Measurements from ENCODE around the gene KRTAP22-1. TPM values are rescaled to one million over a fixed set of nuclear protein-coding genes. Genes with fewer than 3 reads are reported as not detected.

KRTAP22-1 gene
- total RNA-seq, 1 donor from 2014 or later = not detected

DNA sequence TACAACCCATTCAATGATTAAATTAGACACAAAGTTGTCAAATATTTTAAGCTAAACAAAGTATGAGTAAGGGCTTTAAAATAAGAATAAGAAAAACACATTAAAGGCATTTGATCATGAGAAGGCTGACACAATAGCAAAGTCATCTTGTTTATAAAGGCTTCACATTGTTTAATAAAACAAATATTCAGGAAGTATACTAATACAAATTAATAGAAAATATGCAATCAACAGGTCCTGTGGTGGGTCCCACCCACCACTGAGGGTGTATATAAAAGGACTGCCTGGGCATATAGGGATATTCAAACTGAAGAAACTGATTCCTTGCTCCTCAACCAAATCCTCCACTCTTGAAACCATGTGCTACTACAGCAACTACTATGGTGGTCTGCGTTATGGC lies 34.0 kb downstream of the KRTAP22-1 start, which contains the start of gene KRTAP20-2:
Gene KRTAP20-2, plus strand, starts transcription at position 301 of the 400 bp plus-strand sequence. Its CDS starts 58 bp downstream, at position 359.
- Mint-ChIP-seq H3K4me3 (ENCODE audit: unreplicated experiment) (no peak within 1 kb of the TSS), H3K9me3 (ENCODE audit: unreplicated experiment) (no peaks in the 10 kb centered on the region), H3K27me3 (ENCODE audit: low read depth, unreplicated experiment) (no peaks in the 10 kb centered on the region), H3K27ac (ENCODE audit: unreplicated experiment) (no peak within 1 kb of the TSS), H3K36me3 (ENCODE audit: low read depth, unreplicated experiment) (no peaks in the 10 kb centered on the region), H3K4me1 (ENCODE audit: low read depth, unreplicated experiment) (no peaks in the 10 kb centered on the region)
- FAIRE-seq (no peak), DNase-seq (ENCODE audit: low read depth) (no peak)
- Histone ChIP-seq H3K9ac (ENCODE audit: low read length) (no peak within 1 kb of the TSS), H4K20me1 (ENCODE audit: insufficient read depth, low read length) (no peaks in the 10 kb centered on the region), H2AFZ (ENCODE audit: low read depth, low read length) (no peak within 1 kb of the TSS), H3K27me3 (ENCODE audit: insufficient read depth, low read length) (no peaks in the 10 kb centered on the region), H3K27ac (ENCODE audit: low read depth, low read length) (no peak within 1 kb of the TSS), H3K9me3 (ENCODE audit: insufficient read depth, low read depth, low read length) (peaks cover 4% of the 10 kb centered on the region), H3K36me3 (ENCODE audit: insufficient read depth, low read length) (no peaks in the 10 kb centered on the region), H3K4me3 (ENCODE audit: insufficient read depth, low read depth, low read length) (no peak within 1 kb of the TSS), H3K79me2 (ENCODE audit: insufficient read depth, low read length) (no peaks in the 10 kb centered on the region), H3K4me2 (ENCODE audit: low read length) (no peak within 1 kb of the TSS), H3K4me1 (ENCODE audit: insufficient read depth, low read length) (no peaks in the 10 kb centered on the region)
- TF ChIP-seq EZH2 (IDR thresholded peaks at IDR 0.05; ENCODE audit: insufficient read depth, low read length) (no peak), CTCF (IDR thresholded peaks at IDR 0.05; ENCODE audit: insufficient read depth, low read depth, low read length) (no peak)

- no peaks in the 10 kb centered on the region for H3K36me3 Mint-ChIP-seq (ENCODE audit: low read depth, unreplicated experiment)
- Histone ChIP-seq H2AFZ (ENCODE audit: low read depth, low read length) (no peak overlapping the region), H3K9me3 (ENCODE audit: insufficient read depth, low read depth, low read length) (no peaks in the 10 kb centered on the region), H3K27me3 (ENCODE audit: insufficient read depth, low read length) (no peaks in the 10 kb centered on the region), H3K4me1 (ENCODE audit: insufficient read depth, low read length) (no peaks in the 10 kb centered on the region), H3K27ac (ENCODE audit: low read depth, low read length) (no peak overlapping the region), H3K4me3 (ENCODE audit: insufficient read depth, low read depth, low read length) (no peak overlapping the region), H3K4me2 (ENCODE audit: low read length) (no peak overlapping the region), H3K9ac (ENCODE audit: low read length) (no peak overlapping the region), H4K20me1 (ENCODE audit: insufficient read depth, low read length) (no peaks in the 10 kb centered on the region), H3K79me2 (ENCODE audit: insufficient read depth, low read length) (no peaks in the 10 kb centered on the region), H3K36me3 (ENCODE audit: insufficient read depth, low read length) (no peaks in the 10 kb centered on the region)
- FAIRE-seq (no peak), DNase-seq (ENCODE audit: low read depth) (no peak)
- H3K9me3 Mint-ChIP-seq (ENCODE audit: unreplicated experiment) = no peaks in the 10 kb centered on the region
- TF ChIP-seq EZH2 (IDR thresholded peaks at IDR 0.05; ENCODE audit: insufficient read depth, low read length) (no peak), CTCF (IDR thresholded peaks at IDR 0.05; ENCODE audit: insufficient read depth, low read depth, low read length) (no peak)
- no peaks in the 10 kb centered on the region for H3K27me3 Mint-ChIP-seq (ENCODE audit: low read depth, unreplicated experiment)
- H3K4me1 Mint-ChIP-seq (ENCODE audit: low read depth, unreplicated experiment) = no peaks in the 10 kb centered on the region
- H3K27ac Mint-ChIP-seq (ENCODE audit: unreplicated experiment) = no peak overlapping the region
- H3K4me3 Mint-ChIP-seq (ENCODE audit: unreplicated experiment) = no peak overlapping the region
Measured at GRCh38 chr21:30638686-30639085, 37.8 kb downstream of the KRTAP22-1 start.

DNA sequence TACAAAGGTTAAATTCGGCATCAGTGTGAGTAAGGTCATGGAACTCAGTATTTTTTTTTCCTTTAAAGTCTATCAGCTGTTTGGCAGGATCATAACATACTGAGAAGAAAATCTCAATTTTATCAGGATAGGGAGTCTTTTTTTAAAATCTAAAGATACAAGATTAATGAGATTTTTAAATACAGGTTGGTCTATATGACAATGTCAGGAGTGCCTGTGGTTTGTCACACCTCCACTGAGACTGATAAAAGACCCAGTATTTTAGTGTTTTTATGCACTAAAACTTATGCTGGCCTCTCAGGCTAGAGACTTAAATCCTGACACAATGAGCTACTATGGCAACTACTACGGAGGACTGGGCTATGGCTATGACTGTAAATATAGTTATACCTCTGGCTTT lies 41.7 kb downstream of the KRTAP22-1 start, which contains the start of gene KRTAP20-3:
Gene KRTAP20-3, plus strand, starts transcription at position 301 of the 400 bp plus-strand sequence.
- Histone ChIP-seq H3K36me3 (ENCODE audit: insufficient read depth, low read length) (no peaks in the 10 kb centered on the region), H3K9me3 (ENCODE audit: insufficient read depth, low read depth, low read length) (no peaks in the 10 kb centered on the region), H4K20me1 (ENCODE audit: insufficient read depth, low read length) (no peaks in the 10 kb centered on the region), H3K4me1 (ENCODE audit: insufficient read depth, low read length) (no peaks in the 10 kb centered on the region), H3K9ac (ENCODE audit: low read length) (no peak within 1 kb of the TSS), H3K27ac (ENCODE audit: low read depth, low read length) (no peak within 1 kb of the TSS), H2AFZ (ENCODE audit: low read depth, low read length) (no peak within 1 kb of the TSS), H3K4me2 (ENCODE audit: low read length) (no peak within 1 kb of the TSS), H3K4me3 (ENCODE audit: insufficient read depth, low read depth, low read length) (no peak within 1 kb of the TSS), H3K79me2 (ENCODE audit: insufficient read depth, low read length) (no peaks in the 10 kb centered on the region), H3K27me3 (ENCODE audit: insufficient read depth, low read length) (no peaks in the 10 kb centered on the region)
- FAIRE-seq (no peak), DNase-seq (ENCODE audit: low read depth) (no peak)
- H3K27me3 Mint-ChIP-seq (ENCODE audit: low read depth, unreplicated experiment) = no peaks in the 10 kb centered on the region
- H3K36me3 Mint-ChIP-seq (ENCODE audit: low read depth, unreplicated experiment) = no peaks in the 10 kb centered on the region
- H3K4me3 Mint-ChIP-seq (ENCODE audit: unreplicated experiment) = no peak within 1 kb of the TSS
- no peaks in the 10 kb centered on the region for H3K4me1 Mint-ChIP-seq (ENCODE audit: low read depth, unreplicated experiment)
- TF ChIP-seq CTCF (IDR thresholded peaks at IDR 0.05; ENCODE audit: insufficient read depth, low read depth, low read length) = no peak
- no peak for TF ChIP-seq EZH2 (IDR thresholded peaks at IDR 0.05; ENCODE audit: insufficient read depth, low read length)
- no peaks in the 10 kb centered on the region for H3K9me3 Mint-ChIP-seq (ENCODE audit: unreplicated experiment)
- H3K27ac Mint-ChIP-seq (ENCODE audit: unreplicated experiment) = no peak within 1 kb of the TSS

Data from astrocyte (in vitro differentiated cells and primary cell).